Retinal pigment epithelial cell (primary cell): ENCODE measurements around the gene PTPRN2.
"Not testable (repeated sequence)": the region's sequence is repeated elsewhere in the genome, so short reads cannot be mapped to it uniquely, and the experiment has no call there.

Experiments
- DNase-seq: peaks from one replicate; pipeline ENCODE4 v3.0.0-alpha.2; 2010; ENCODE audit warnings: low read depth
- H3K4me3 ChIP-seq: 2 replicates; pipeline ENCODE4 v1.5.1; 2011; ENCODE audit warnings: mild to moderate bottlenecking, low read length, control low read depth, moderate library complexity
- CTCF ChIP-seq: conservative IDR thresholded peaks from 2 replicates; pipeline ENCODE4 v1.5.1; 2011; ENCODE audit warnings: low read depth, low read length, control low read depth, inconsistent platforms

The PTPRN2 gene

GRCh38 chr7:158407581-158408317, 179.9 kb downstream of the PTPRN2 start:
- no peak for TF ChIP-seq CTCF
- H3K4me3 ChIP-seq, result no peak overlapping the region
- DNase-seq, result no peak

GRCh38 chr7:158406801-158407200, 180.8 kb downstream of the PTPRN2 start:
- H3K4me3 ChIP-seq, result no peak overlapping the region
- no peak for TF ChIP-seq CTCF
- DNase-seq, result no peak

DNA sequence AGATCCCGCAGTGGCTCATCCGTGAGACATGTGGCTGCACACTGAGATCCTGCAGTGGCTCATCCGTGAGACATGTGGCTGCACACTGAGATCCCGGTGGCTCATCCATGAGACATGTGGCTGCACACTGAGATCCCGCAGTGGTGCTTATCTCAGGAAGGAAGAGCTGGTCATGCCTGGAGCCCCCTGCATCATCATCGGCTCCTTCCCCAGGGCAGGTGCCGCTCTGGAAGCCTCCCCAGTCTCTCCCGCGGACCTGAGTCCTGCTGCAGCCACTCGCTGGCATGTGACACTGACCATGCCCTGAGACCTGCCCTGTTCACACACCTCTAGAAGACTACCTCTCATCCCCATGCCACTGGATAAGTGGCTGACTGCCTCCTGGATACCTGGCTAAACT, 181.3 kb downstream of the PTPRN2 start:
- no peak for DNase-seq
- TF ChIP-seq CTCF, result no peak
- H3K4me3 ChIP-seq, result no peak overlapping the region

GRCh38 chr7:158405771-158406170, 181.9 kb downstream of the PTPRN2 start:
- DNase-seq, result not testable (repeated sequence)

DNA sequence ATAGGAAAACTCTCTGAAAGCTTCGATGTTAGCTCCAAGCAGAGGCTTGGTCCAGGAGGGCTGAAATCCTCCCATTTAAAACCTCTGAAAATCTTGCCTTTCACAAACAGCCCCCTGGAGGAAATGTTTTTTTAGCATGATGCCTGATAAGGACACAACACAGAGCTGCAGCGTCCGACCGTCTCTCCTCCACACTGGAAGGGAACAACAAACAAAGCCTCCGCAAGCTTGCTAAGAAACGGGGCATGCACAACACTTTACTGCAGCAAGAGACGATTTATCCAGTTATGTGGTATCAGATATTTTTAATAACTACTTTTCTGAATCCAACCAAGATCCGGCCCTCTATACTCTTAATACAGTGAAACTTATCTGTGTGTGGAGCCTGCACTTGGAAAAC, 182.3 kb downstream of the PTPRN2 start:
- DNase-seq, result no peak
- TF ChIP-seq CTCF, result no peak
- no peak overlapping the region for H3K4me3 ChIP-seq

More at GRCh38 chr7:158405771-158406170, 181.9 kb downstream of the PTPRN2 start:
- H3K4me3 ChIP-seq, result not testable (repeated sequence)

GRCh38 chr7:158404031-158404761, 183.4 kb downstream of the PTPRN2 start:
- H3K4me3 ChIP-seq, result no peak overlapping the region
- TF ChIP-seq CTCF, result no peak
- DNase-seq, result no peak

- no peak for DNase-seq
Observed at GRCh38 chr7:158403013-158403821, 184.4 kb downstream of the PTPRN2 start.

More at GRCh38 chr7:158403013-158403821, 184.4 kb downstream of the PTPRN2 start:
- TF ChIP-seq CTCF, result no peak
- H3K4me3 ChIP-seq, result no peak overlapping the region
